ENCODE data around the gene SDR42E1.

The SDR42E1 gene

DNA sequence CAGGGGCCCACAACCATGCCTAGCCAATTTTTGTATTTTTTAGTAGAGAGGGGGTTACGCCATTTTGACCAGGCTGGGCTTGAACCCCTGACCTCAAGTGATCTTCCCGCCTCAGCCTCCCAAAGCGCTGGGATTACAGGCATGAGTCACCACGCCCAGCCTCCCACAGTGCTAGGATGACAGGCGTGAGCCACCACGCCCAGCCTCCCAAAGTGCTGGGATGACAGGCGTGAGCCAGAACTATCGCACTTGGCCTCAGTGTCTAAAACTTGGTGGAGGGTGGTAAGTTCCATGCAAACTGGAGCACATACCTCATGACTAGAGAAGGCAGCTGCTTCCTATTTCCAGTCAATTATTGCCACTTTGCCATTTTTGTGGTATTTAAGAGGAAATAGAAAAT, 30.9 kb upstream of the SDR42E1 start:
- no peak for DNase-seq
- no peaks in the 10 kb centered on the region for H3K4me1 ChIP-seq (ENCODE audit: low read length)
- no peaks in the 10 kb centered on the region for H4K20me1 ChIP-seq (ENCODE audit: insufficient read depth, low read length)
- TF ChIP-seq EZH2phosphoT487 (IDR thresholded peaks at IDR 0.05; ENCODE audit: low read length), result no peak
- TF ChIP-seq EZH2 (optimal IDR thresholded peaks at IDR 0.05; ENCODE audit: low read depth, low read length), result no peak
- TF ChIP-seq, protein P1, sequence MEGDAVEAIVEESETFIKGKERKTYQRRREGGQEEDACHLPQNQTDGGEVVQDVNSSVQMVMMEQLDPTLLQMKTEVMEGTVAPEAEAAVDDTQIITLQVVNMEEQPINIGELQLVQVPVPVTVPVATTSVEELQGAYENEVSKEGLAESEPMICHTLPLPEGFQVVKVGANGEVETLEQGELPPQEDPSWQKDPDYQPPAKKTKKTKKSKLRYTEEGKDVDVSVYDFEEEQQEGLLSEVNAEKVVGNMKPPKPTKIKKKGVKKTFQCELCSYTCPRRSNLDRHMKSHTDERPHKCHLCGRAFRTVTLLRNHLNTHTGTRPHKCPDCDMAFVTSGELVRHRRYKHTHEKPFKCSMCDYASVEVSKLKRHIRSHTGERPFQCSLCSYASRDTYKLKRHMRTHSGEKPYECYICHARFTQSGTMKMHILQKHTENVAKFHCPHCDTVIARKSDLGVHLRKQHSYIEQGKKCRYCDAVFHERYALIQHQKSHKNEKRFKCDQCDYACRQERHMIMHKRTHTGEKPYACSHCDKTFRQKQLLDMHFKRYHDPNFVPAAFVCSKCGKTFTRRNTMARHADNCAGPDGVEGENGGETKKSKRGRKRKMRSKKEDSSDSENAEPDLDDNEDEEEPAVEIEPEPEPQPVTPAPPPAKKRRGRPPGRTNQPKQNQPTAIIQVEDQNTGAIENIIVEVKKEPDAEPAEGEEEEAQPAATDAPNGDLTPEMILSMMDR (IDR thresholded peaks at IDR 0.05; ENCODE audit: low read length), result no peak
- H3K79me2 ChIP-seq (ENCODE audit: low read length), result no peaks in the 10 kb centered on the region
- H3F3A ChIP-seq (ENCODE audit: insufficient read depth, low read length), result no peaks in the 10 kb centered on the region
- no peak overlapping the region for H3K4me3 ChIP-seq (ENCODE audit: low read length)
- H2AFZ ChIP-seq (ENCODE audit: low read length), result no peak overlapping the region
- H3K9me2 ChIP-seq (replicated peaks; ENCODE audit: insufficient read depth, low read length), result no peaks in the 10 kb centered on the region
- H3K27ac ChIP-seq (ENCODE audit: low read length), result no peak overlapping the region
- H3K9ac ChIP-seq (ENCODE audit: low read length), result no peak overlapping the region
- H3K27me3 ChIP-seq (replicated peaks; ENCODE audit: insufficient read depth, low read length), result no peaks in the 10 kb centered on the region
- H3K4me2 ChIP-seq (ENCODE audit: low read depth, low read length), result no peak overlapping the region
- no peaks in the 10 kb centered on the region for H3K9me3 ChIP-seq (replicated peaks; ENCODE audit: insufficient read depth, low read length)
- no peaks in the 10 kb centered on the region for H3K36me3 ChIP-seq (replicated peaks; ENCODE audit: insufficient read depth, low read length)

DNA sequence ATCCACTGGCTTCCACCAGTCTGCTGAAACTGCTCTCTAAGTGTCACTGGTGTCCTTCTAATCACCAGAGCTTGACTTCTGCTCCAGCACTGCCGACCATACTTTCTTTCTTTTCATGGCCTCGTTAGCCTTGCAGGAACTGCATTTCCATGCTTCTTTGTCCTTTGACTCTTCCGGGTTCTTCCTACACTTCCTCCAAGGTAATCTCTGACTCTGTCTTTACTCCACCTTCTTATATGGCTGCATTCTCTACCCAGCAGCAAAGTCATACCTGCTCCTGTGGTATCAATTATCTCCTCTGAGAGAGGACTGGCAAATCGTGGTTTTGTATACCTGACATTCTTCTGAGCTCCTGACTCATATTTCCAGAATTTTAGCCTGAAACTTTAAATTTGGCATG, 30.3 kb upstream of the SDR42E1 start:
- no peaks in the 10 kb centered on the region for H3K79me2 ChIP-seq (ENCODE audit: low read length)
- no peak overlapping the region for H3K9ac ChIP-seq (ENCODE audit: low read length)

DNA sequence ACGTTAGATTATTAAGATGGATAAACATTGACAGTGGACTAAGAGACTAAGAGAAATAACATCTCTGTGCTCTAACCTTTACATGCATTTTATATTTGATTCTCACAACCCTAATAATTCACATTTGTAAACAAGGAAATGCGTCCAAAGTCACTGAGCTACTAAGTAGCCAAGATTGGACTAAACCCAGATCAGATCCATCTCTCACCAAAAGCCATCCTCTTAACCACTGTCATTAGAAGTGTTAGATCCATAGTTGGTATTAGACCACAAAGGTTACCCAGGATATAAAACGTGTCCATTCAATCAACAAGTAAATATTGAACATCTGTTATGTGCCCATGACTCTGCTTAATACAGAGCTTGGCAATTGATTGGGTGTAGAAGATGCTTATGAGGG, 29.0 kb upstream of the SDR42E1 start:
- no peaks in the 10 kb centered on the region for H3K4me1 ChIP-seq (ENCODE audit: low read length)
- H3K27me3 ChIP-seq (replicated peaks; ENCODE audit: insufficient read depth, low read length), result no peaks in the 10 kb centered on the region

More for the DNA sequence above, 30.3 kb upstream of the SDR42E1 start:
- no peaks in the 10 kb centered on the region for H3F3A ChIP-seq (ENCODE audit: insufficient read depth, low read length)
- no peak for DNase-seq
- no peaks in the 10 kb centered on the region for H3K4me1 ChIP-seq (ENCODE audit: low read length)
- no peaks in the 10 kb centered on the region for H3K36me3 ChIP-seq (replicated peaks; ENCODE audit: insufficient read depth, low read length)
- no peak overlapping the region for H3K4me2 ChIP-seq (ENCODE audit: low read depth, low read length)
- H3K27ac ChIP-seq (ENCODE audit: low read length), result no peak overlapping the region
- no peak overlapping the region for H2AFZ ChIP-seq (ENCODE audit: low read length)
- H4K20me1 ChIP-seq (ENCODE audit: insufficient read depth, low read length), result no peaks in the 10 kb centered on the region
- TF ChIP-seq EZH2phosphoT487 (IDR thresholded peaks at IDR 0.05; ENCODE audit: low read length) (no peak), EZH2 (optimal IDR thresholded peaks at IDR 0.05; ENCODE audit: low read depth, low read length) (no peak)
- TF ChIP-seq, protein P1 (IDR thresholded peaks at IDR 0.05; ENCODE audit: low read length), result no peak
- no peaks in the 10 kb centered on the region for H3K27me3 ChIP-seq (replicated peaks; ENCODE audit: insufficient read depth, low read length)
- no peaks in the 10 kb centered on the region for H3K9me2 ChIP-seq (replicated peaks; ENCODE audit: insufficient read depth, low read length)
- no peak overlapping the region for H3K4me3 ChIP-seq (ENCODE audit: low read length)
- H3K9me3 ChIP-seq (replicated peaks; ENCODE audit: insufficient read depth, low read length), result no peaks in the 10 kb centered on the region

More for the DNA sequence above, 29.0 kb upstream of the SDR42E1 start:
- no peak for DNase-seq
- no peaks in the 10 kb centered on the region for H3K9me3 ChIP-seq (replicated peaks; ENCODE audit: insufficient read depth, low read length)
- H3K79me2 ChIP-seq (ENCODE audit: low read length), result no peaks in the 10 kb centered on the region
- H3K36me3 ChIP-seq (replicated peaks; ENCODE audit: insufficient read depth, low read length), result no peaks in the 10 kb centered on the region
- no peak overlapping the region for H3K9ac ChIP-seq (ENCODE audit: low read length)
- no peak for TF ChIP-seq EZH2phosphoT487 (IDR thresholded peaks at IDR 0.05; ENCODE audit: low read length)
- TF ChIP-seq, protein P1 (IDR thresholded peaks at IDR 0.05; ENCODE audit: low read length), result no peak
- TF ChIP-seq EZH2 (optimal IDR thresholded peaks at IDR 0.05; ENCODE audit: low read depth, low read length), result no peak
- H3K4me3 ChIP-seq (ENCODE audit: low read length), result no peak overlapping the region
- H3K9me2 ChIP-seq (replicated peaks; ENCODE audit: insufficient read depth, low read length), result no peaks in the 10 kb centered on the region
- no peak overlapping the region for H2AFZ ChIP-seq (ENCODE audit: low read length)
- no peaks in the 10 kb centered on the region for H4K20me1 ChIP-seq (ENCODE audit: insufficient read depth, low read length)
- no peak overlapping the region for H3K27ac ChIP-seq (ENCODE audit: low read length)
- no peaks in the 10 kb centered on the region for H3F3A ChIP-seq (ENCODE audit: insufficient read depth, low read length)
- no peak overlapping the region for H3K4me2 ChIP-seq (ENCODE audit: low read depth, low read length)
